GM21423 (cell line): Measurements from ENCODE around the gene ZNF205.

Source experiments
- ATAC-seq: cut with Tn5 transposase; IDR thresholded peaks from one replicate; pipeline ENCODE4 v1.9.1; 2021; ENCODE audit warnings: mild to moderate bottlenecking, moderate library complexity; ENCODE audit not compliant: unreplicated experiment

Gene ZNF205

DNA sequence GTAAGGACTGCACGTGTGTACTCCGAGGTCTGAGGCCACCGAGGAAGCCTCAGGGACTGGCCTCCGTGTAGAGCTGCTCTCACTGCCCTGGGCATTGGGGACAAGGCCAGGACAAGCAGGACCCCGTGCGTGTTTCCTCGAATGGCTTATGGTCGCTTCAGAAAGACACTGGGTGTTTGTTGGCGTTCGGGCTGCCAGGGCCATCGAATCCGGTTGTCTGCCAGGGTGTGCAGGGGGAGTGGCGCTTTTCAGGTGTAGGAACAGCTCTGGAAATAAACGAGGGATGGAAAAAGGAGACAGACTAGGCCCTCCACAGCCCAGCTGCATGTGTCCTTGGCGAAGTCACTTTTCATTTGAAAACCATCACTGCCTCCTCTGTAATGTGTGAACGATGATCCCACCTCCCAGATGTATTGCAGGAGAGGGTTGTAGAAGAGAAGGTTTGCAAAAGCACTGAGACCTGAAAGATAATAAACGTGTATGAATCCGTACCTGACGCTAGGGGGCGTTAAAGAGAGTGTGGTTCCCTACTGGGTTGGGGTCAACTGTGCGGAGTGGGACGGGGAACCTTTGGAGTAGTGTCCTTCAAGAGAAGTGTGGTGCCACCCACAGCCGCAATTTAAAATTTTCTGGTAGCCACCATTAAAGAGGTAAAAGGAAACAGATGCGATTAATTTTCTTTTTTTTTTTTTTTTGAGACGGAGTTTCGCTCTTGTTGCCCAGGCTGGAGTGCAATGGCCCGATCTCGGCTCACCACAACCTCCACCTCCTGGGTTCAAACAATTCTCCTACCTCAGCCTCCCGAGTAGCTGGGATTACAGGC lies 11.2 kb upstream of the ZNF205 start:
- ATAC-seq, result no peak

DNA sequence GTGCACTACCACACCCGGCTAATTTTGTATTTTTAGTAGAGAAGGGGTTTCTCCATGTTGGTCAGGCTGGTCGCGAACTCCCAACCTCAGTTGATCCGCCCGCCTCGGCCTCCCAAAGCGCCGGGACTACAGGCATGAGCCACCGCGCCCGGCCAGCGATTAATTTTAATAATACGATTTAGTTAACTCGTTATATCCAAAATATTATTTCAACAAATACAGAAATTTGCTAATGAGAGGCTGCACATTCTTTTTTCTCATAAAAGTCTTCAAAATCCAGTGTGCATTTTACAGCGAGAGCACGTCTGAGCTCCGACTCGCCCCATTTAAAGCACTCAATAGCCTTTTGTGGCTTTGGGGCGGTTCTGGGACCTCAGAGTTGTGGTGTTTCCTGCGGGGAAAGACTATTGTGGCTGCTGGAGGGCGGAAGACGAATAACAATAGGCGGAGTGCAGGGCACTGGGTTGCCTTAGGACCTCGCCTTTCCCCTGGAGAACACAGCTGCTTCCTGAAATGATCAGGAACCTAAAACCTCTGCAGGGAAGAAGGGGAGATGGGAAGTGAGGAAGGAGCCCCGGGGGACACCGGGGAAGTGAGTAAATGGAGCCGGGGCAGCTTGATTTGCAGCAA lies 10.4 kb upstream of the ZNF205 start:
- ATAC-seq, result no peak

DNA sequence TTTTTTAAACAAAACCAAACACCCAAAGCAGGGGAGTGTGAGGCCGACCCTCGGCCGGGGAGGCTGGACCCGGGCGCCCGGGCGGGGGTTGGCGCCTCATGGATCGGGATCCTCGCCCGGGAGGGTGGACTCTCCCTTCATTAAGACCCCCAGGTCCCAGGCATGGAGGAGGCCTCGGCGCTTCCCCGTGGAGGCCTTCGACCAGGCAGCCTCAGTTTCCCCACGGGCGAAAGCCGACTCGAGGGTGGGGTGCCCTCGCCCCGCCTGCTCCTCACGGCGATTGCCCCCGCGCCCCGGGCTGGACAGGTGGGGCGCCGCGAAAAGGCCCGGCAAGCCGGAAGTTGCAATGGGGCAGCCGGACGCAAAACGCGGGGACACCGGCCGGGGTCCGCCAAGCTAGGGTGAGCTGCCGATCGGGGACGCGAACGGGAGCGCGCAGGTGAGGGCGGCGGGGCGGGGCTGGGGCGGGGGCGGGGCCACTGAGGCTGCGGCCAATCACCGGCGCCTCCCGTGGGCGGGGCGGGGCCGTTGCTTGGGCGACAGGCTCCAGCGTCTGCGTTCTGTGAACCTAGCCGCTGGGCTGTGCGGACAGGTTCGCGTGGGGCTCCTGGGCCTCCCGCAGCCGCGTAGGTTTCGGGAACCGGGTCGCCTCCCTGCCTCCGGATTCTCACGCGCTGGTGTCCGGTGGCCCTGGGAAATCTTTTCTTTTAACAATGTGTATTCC lies 6.0 kb upstream of the ZNF205 start:
- ATAC-seq, result peak; percentile 87

DNA sequence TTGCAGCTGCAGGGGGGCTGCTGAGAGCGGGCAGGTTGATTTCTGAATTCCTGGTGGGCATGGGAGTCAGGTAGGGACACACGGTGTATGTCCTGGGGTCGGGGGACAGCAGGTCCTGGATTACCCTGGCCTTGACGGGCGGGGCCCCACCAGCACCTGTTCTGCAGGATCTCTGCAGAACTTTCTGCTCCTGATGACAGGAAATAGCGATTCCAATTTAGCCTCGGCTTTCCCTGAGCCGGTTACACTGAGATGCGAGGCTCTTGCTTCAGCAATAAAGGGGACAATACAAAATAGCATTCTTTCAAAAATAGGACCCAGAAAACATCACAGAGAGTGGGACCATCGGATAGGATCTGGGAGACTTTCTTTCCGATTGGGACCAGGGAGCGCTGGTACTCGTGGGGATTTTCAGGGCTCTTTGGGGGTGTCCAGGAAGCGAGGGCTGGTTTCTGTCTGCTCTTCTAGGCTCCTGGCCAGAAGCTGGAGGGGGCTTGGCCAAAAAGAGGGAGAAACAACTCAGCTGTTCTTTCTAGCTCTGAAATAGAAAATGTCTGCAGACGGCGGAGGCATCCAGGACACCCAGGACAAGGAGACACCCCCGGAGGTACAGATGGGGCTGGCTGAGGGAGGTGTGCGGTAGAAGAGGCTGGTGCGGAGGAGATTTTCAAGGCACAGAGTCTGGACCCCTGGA lies 642 bp downstream of the ZNF205 start:
- ATAC-seq, result no peak

DNA sequence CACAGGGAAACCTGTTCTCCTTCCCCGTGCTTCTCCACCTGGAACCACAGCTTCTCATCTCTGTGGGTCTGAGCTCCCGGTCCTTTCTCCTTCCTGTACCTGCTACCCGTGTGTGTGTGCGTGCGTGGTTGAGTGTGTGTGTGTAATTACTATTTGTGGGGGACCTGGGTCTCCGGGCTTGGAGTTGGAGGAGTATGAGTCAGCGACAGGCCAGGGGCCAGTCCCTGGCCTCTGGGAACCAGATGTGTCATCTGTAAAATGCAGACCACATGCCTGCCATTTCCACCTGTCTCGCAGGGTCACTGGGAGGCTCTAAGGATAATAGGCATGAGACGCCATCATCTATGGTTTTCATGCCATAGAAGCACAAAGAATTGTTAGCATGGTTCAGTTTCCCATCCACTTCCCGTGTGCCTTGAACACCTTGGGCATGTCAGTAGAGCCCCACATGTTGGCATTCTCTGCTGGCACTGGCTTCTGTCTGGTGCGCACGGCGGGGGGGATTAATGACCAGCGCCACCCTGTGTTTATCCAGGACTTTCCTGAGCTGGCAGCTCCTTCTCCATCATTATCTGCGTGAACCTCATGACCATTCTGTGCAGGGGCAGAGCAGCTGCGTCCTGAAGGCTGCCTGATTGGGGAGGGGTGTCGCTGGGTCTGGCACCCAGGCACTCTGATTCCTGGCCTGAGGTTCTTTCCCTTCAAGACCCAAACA lies 1.5 kb downstream of the ZNF205 start:
- no peak for ATAC-seq

DNA sequence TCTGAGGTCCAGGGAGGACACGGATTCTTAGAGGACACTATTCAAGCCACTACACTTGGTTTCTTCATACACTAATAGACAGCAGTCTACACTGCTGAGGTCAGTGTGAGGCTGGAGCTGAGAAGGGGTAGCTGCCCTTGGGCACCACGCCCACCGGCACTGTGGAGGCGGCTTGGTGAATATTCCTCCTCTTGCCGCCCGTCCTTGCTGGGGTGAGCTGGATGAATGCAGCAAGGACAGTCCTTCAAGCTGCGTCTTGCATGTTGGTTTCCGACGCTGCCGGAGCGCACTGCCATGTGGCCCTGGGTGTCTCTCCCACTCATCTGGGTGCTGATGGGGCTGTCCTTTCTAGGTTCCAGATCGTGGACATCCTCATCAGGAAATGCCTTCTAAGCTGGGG lies 2.6 kb downstream of the ZNF205 start:
- ATAC-seq, result no peak

DNA sequence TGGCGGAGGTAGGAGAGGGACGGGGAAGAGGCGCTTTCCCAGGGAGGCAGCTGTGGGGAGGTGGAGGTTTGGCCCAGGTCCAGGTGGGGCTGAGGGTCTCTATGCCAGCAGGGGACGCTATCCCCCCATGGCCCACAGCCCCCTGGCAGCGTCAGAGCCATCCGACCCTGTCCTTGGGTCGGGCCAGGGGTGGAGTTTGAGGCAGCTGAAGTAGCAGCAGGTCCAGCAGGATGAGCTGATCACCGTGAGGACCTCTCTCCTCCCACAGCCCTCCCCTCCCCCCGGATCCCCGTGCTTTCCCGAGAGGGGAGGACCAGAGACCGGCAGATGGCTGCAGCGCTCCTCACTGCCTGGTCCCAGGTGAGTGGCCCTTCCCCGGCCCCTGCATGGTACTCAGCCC lies 3.2 kb downstream of the ZNF205 start:
- ATAC-seq, result no peak

DNA sequence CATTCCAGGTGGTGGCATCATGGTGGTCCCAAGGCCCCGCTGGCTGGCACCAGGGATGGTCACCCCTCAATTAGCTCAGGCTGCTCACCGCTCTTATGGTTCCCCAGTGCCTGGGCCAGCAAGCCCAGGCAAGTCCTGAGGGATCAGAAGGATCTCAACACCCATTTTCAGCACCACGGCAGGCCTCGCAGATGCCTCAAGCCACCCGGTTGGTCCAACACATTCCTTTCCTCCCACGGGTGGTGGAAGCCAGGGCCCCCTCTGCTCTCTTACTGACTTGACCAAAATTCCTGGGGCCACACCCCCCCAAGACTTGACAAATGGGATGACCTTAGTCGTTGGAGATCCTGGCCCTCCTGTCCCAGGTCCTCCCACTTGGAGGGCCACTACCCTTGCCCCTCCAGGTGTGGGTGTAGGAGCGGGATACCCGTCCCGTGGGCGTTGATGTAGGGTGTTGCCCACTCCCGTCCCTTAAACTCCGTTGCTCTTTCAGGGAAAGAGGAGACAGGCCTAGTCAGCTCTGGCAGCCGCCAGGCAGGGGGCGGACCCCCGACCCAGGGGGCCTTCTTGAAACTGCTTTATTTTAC lies 5.9 kb downstream of the ZNF205 start:
- no peak for ATAC-seq

DNA sequence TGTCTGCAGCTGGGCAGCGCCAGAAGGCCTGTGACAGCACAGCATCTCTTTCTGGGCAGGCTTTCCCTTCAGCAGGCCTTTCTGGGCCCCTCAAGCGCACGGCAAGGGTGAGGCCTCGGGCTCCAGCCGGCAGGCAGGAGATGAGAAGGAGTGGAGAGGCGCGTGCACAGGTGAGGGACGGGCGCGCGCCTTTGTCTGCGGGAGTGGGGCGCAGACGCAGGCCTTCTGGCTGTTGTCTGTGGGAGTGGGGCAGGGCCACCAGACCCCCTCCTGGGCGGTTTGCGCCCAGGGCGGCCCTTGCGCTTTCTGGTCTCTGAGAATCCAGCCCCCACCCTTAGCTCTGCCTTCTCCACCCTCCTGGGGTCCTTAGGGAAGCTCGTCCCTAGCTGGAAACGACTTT lies 6.5 kb downstream of the ZNF205 start:
- no peak for ATAC-seq

DNA sequence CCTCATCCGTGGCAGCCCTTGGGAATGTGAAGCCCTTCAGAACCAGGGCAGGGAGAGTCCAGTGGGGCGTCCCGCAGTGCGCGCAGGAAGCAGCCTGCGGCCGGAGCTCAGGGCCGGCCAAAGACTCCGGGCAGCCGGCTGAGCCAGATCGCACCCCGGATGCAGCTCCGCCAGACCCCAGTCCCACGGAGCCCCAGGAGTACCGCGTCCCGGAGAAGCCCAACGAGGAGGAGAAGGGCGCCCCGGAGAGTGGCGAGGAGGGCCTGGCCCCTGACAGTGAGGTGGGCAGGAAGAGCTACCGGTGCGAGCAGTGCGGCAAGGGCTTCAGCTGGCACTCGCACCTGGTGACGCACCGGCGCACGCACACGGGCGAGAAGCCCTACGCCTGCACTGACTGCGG lies 6.9 kb downstream of the ZNF205 start:
- no peak for ATAC-seq

DNA sequence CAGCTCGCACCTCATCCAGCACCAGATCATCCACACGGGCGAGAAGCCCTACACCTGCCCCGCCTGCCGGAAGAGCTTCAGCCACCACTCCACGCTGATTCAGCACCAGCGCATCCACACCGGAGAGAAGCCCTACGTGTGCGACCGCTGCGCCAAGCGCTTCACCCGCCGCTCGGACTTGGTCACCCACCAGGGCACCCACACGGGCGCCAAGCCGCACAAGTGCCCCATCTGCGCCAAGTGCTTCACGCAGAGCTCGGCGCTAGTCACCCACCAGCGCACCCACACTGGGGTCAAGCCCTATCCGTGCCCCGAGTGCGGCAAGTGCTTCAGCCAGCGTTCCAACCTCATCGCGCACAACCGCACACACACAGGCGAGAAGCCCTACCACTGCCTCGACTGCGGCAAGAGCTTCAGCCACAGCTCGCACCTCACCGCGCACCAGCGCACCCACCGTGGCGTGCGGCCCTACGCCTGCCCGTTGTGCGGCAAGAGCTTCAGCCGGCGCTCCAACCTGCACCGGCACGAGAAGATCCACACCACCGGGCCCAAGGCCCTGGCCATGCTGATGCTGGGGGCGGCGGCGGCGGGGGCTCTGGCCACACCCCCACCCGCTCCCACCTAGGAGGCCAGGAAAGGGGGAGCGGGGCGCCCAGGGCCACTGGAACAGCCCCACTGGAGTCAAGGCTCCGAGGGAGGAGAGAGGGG lies 7.5 kb downstream of the ZNF205 start:
- ATAC-seq, result no peak

DNA sequence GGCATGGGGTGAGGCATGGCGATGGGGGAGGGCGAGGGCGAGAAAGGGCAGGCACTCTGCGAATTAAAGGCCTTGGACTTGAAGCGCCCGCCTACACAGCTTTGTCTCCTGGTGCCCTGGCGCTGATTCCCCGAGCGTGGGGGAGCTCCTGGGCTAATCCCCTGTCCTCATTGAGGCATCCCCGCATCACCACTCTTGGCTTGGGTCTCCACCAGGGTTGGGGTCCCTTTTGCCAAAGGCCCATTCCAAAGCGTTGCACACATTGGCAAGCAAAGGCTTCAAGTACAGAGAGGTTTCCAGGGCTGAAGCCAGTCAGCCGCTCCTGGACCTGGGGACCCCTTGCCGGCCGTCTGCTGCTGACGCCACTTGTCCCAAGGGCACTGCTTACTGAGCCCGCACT lies 8.0 kb downstream of the ZNF205 start:
- no peak for ATAC-seq

DNA sequence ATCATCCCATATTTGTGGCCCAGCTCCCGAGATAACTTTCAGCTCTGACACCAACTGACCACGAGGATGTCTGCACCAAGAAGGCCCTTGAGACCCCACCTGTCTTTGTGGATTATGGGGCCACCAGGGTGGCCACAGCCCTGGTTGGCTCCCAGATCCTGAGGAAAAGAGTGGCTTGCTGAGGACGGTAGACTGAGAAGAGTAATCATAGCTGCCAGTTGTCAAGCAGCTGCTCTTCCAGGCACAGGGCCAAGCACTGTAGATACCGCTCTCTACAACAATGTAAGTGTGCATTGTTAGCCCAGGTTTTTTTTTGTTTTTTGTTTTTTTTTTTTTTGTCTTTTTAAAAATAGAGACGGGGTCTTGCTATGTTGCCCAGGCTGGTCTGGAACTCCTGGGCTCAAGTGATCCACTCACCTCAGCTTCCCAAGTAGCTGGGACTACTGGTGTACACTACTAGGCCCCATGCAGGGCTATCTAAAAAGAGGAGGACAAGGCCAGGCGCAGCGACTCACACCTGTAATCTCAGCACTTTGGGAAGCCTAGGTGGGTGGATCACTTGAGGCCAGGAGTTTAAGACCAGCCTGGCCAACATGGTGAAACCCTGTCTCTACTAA lies 9.6 kb downstream of the ZNF205 start:
- ATAC-seq, result no peak

DNA sequence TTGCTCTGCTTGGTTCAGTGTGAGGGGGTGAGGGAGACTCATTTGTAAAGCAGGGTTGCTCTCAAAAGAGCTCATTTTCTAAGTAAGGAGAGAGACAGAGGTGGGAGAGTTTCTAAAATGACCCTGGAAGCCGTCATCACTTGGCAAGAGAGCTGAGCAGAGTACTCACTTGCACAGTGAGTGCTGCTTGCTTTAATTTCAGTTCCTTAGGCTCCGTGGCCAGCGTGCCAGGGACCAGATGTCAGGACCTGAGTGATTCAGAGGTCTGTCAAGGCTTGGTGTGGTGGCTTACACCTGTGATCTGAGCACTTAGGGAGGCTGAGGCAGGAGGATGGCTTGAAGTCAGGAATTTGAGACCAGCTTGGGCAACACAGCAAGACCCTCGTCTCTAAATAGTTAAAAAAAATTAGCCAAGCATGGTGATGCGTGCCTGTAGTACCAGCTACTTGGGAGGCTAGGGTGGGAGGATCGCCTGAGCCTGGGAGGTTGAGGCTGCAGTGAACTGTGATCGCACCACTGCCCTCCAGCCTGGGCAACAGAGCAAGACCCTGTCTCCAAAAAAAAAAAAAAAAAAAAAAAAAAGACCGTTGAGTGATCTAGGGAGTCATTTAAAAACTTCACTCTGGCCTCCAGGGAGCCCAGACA lies 10.7 kb downstream of the ZNF205 start:
- no peak for ATAC-seq

DNA sequence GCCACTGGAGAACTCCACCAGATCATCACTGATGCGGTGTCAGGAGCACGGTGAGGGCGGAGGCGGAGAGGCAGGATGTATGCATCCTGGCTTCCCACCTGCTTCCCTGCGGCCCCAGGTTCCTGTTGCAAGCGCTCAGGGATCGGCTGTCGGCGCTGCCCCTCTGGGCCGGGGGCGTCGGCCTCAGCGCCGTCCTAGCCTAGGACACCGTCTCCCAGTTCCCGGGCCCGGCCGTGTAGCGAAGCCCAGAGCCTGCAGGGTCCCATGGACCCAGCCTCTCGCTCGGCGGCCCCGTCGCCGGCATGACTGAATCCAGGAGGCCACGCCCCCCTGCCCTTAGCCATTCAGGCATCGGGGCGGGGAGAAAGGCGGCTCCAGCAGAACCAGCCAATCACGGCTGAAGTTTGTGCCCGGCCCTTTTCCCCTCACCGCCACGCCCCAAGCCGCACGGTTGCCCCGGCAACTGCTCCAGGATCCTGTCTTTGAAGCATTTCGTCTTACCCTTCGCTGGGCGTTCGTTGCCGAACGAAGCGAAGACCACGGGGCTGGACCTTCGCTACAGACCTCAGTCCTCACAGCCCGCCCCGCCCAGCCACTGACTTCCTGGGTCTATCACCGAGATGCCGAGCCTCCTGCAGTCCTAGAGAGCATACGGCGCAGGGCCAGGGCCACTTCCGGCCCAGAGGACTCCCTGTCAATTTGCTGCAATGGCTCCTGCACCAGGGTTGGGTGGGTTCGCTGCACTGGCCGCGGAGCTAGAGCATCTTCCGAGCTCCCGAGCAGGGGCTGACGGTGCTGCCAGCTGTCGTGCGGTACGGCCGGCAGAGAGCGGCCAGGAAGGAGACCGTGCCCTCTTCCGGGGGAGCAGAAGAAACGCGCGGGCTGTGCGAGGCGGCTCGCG lies 11.8 kb downstream of the ZNF205 start:
- ATAC-seq, result peak; percentile 84

DNA sequence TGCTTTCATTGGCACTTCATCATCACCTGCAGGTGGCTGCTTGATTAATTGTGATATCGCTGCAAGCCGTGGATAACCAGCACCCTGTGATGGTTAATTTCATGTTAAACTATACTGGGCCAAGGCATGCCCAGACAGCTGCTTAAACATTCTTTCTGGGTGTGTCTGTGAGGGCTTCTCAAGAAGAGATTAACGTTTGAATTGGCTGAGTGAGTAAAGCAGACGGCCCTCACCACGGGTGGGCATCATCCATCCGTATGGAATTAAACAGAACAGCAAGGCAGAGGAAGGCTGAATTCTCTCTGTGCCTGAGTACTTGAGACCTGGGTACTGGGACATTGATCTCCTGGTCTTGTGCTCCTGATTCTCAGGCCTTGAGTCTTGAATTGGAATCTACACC lies 15.4 kb downstream of the ZNF205 start:
- ATAC-seq, result no peak

DNA sequence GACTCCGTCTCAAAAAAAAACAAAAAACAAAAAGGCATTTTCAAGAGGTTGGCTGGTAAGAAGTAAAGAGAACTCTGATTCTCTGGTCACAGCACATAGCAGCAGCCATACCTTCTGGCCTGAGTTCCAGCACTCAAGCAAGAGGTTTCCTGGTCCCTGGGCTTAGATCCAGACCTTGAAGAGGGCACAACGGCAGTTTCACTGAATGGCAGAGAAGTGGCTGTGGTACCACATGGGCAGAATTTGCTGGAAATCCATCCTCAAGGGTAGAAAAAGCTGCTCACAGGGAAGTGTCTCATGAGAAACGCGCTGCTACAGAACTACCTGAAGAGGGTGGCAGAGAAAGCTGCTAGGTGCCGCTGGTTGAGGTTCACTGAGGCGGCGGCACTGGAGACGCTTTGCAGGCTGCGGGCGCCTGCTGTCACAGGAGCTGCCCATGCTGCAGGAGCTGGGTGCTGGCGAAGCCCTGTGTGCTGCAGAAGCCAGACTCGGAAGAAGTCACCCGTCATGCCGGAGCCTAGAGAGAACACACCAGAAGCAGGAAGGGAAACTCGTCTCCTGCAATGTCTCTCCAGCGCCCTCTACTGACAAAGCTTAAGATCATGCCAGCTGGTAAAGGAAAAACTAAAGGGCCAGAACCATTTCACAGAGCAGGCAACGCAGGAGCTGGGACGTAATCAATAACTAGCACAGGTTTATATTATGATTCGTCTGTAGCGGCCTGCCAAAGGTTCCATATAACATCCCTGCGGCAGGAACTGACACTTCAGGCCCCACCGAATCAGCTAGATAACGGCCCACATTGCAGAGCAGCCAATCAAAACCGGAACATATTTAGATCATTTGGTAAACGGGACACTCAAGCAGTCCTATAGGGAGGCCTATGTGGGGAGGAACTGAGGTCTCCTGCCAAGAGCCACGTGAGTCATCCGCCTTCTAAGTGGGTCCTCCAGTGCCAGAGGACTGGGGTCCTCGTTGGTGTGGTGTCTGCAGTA lies 17.0 kb downstream of the ZNF205 start:
- ATAC-seq, result peak; percentile 35
